Breast epithelium (tissue), 3 donors: ENCODE results near the gene OSMR.

Experiments used
- POLR2A ChIP-seq: fragments of 450-650 bp; IDR thresholded peaks from one replicate; pipeline ENCODE4 v1.6.1; 2016; ENCODE audit warnings: antibody characterized with exemption, mild to moderate bottlenecking, moderate library complexity
- POLR2AphosphoS5 ChIP-seq, 3 donors: sonication (generic); formaldehyde crosslinking; IDR thresholded peaks; one replicate each; pipeline ENCODE4 v1.6.1; 2017; ENCODE audit warnings: antibody characterized with exemption in 3 of 3
- TF ChIP-seq, protein P1 (sequence below), 3 donors: fragments of 450-650 bp; IDR thresholded peaks; one replicate each; pipeline ENCODE4 v1.5.1; 2016 to 2017; ENCODE audit warnings: antibody characterized with exemption in 3 of 3, mild to moderate bottlenecking in 3 of 3, moderate library complexity in 3 of 3

DNA sequence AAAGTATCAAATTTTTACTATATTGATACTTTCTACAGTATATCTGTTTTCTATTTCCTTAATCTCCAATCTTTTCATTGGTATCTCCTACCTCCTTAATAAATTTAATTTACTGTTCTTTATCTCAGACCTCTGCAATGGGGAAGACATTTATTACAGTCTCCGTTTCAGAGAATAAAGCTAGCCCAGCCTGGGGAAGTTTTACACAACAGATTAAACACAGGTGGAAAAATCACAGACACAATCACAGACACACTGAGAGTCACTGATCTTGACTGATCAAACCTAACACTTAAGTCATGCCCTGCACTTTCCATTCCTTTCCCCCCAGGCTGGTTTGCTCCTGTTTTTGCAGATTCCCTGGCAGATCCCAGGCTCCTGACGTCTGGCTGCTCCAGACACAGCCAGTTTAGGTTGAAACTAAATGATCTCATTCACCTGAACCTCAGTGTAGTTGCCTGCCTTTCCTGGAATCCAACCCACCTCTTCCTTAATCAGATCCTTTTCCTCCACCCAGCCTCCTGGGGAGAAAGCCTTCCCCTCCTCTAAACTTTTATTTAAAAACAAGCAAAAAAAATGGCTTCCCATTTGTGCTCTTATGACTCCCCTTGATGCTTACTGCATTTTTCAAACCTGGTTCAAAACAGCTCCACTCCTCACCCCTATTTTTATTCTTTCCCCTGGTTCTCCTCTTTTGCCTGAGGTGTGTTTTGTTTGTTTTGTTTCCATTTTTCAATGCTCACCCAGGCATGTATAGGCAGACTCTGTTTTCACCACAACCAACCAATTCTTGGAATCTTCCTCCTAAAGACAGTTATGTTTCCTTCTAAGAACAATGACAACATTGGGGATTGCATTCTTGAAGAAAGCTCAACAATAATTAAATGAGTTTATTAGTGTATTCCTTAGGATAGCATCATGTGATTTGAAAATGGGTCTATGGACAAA is 29.5 kb upstream of the OSMR start:
- TF ChIP-seq POLR2AphosphoS5 (IDR thresholded peaks at IDR 0.05) (no peak), POLR2A (no peak)
- TF ChIP-seq, protein P1, sequence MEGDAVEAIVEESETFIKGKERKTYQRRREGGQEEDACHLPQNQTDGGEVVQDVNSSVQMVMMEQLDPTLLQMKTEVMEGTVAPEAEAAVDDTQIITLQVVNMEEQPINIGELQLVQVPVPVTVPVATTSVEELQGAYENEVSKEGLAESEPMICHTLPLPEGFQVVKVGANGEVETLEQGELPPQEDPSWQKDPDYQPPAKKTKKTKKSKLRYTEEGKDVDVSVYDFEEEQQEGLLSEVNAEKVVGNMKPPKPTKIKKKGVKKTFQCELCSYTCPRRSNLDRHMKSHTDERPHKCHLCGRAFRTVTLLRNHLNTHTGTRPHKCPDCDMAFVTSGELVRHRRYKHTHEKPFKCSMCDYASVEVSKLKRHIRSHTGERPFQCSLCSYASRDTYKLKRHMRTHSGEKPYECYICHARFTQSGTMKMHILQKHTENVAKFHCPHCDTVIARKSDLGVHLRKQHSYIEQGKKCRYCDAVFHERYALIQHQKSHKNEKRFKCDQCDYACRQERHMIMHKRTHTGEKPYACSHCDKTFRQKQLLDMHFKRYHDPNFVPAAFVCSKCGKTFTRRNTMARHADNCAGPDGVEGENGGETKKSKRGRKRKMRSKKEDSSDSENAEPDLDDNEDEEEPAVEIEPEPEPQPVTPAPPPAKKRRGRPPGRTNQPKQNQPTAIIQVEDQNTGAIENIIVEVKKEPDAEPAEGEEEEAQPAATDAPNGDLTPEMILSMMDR (IDR thresholded peaks at IDR 0.05), result no peak
